Psoas muscle (tissue), 8 donors: ENCODE results near the gene DISP3. TPM values are rescaled to one million over a fixed set of nuclear protein-coding genes. Genes with fewer than 3 reads are reported as not detected.

Experiments used
- ATAC-seq, 4 donors: fragments of 200-7000 bp; cut with Tn5 transposase; one replicate each; pipeline ENCODE4 v1.9.1; 2020; ENCODE audit warnings: moderate library complexity in 3 of 4, mild to moderate bottlenecking in 2 of 4
- DNase-seq, 2 donors: peaks; one replicate each; pipeline ENCODE4 v3.0.0-alpha.2; 2020
- H3K27ac ChIP-seq: fragments of 200-600 bp; one replicate; pipeline ENCODE4 v1.8.0; 2022
- H3K27me3 ChIP-seq, 3 donors: fragments of 200-600 bp in 1 of 3; one replicate each; pipeline versions ENCODE4 v1.6.1 to v1.8.0; 2013 to 2022; ENCODE audit warnings: low read length in 2 of 3, mild to moderate bottlenecking in 2 of 3, moderate library complexity in 1 of 3; ENCODE audit not compliant: insufficient read depth in 3 of 3
- H3K36me3 ChIP-seq, 2 donors: fragments of 200-600 bp in 1 of 2; one replicate each; pipeline versions ENCODE4 v1.6.1 to v1.8.0; 2013 to 2022; ENCODE audit warnings: low read depth in 1 of 2, mild to moderate bottlenecking in 1 of 2, moderate library complexity in 1 of 2; ENCODE audit not compliant: insufficient read depth in 1 of 2
- H3K4me1 ChIP-seq: fragments of 200-600 bp; one replicate; pipeline ENCODE4 v1.8.0; 2022
- H3K4me3 ChIP-seq: fragments of 200-600 bp; one replicate; pipeline ENCODE4 v1.8.0; 2022; ENCODE audit warnings: mild to moderate bottlenecking
- H3K9me3 ChIP-seq: fragments of 200-600 bp; one replicate; pipeline ENCODE4 v1.8.0; 2022
- WGBS, 3 donors: extraction: QIAGEN DNeasy Blood & Tissue Kit; methylation state at CpG; one replicate each; pipeline versions ENCODE4 v1.1.6 to v1.1.7; 2013; 5-methylcytosine and 5-hydroxymethylcytosine counted together
- intact Hi-C, 2 donors: fragments of 100-400 bp; cut with DNase I; formaldehyde crosslinking; loops; one replicate each; pipeline versions ENCODE4 v1.11.0 to v1.14.2; 2022
- polyA plus RNA-seq, 3 donors: library from polyadenylated mRNA; stranded (reverse); fragments of 200-250 nt; gene quantifications; one replicate each; pipeline ENCODE4 v1.2.3, GENCODE V29; 2013
- total RNA-seq, 4 donors: library from RNA; stranded (reverse); fragmentation: NEBNext Ultra II Directional in 2 of 4; extraction: Animal tissue kit (Norgen Biotek cat#: 25700) in 2 of 4; gene quantifications; one replicate each; pipeline versions ENCODE4 v1.2.1 to v1.2.4, GENCODE V29; 2021 to 2023
- TF ChIP-seq, protein P1 (sequence below): fragments of 200-600 bp; IDR thresholded peaks from one replicate; pipeline ENCODE4 v1.8.0; 2022; ENCODE audit warnings: antibody characterized with exemption
- donor health status: healthy with polysubstance abuse.
- donor health status: DM: no; HTN: no; CAD: no; lungs with moderate emphysema.
- donor health status: Bipolar disorder and iron deficiency.
- donor health status: healthy.
- donor health status: DM: yes; HTN: yes; CAD: no.
- donor health status: DM: no; HTN: no; CAD: no.
- donor health status: DM: no; HTN: no; CAD: no.
- donor health status: DM: yes; HTN: yes; CAD: no.

DISP3 gene
- total and polyA plus RNA-seq, 7 donors, result 0.01 to 0.04 (median 0.02) TPM; not detected in 3

- TF ChIP-seq, protein P1, sequence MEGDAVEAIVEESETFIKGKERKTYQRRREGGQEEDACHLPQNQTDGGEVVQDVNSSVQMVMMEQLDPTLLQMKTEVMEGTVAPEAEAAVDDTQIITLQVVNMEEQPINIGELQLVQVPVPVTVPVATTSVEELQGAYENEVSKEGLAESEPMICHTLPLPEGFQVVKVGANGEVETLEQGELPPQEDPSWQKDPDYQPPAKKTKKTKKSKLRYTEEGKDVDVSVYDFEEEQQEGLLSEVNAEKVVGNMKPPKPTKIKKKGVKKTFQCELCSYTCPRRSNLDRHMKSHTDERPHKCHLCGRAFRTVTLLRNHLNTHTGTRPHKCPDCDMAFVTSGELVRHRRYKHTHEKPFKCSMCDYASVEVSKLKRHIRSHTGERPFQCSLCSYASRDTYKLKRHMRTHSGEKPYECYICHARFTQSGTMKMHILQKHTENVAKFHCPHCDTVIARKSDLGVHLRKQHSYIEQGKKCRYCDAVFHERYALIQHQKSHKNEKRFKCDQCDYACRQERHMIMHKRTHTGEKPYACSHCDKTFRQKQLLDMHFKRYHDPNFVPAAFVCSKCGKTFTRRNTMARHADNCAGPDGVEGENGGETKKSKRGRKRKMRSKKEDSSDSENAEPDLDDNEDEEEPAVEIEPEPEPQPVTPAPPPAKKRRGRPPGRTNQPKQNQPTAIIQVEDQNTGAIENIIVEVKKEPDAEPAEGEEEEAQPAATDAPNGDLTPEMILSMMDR, result no peak
- Histone ChIP-seq H3K4me1 (no peaks in the 10 kb centered on the region), H3K4me3 (no peak overlapping the region), H3K27me3 (peaks cover 0 to 51% (median 13%) of the 10 kb centered on the region in 3 donors), H3K9me3 (no peaks in the 10 kb centered on the region), H3K36me3 (no peaks in the 10 kb centered on the region), H3K27ac (no peak overlapping the region)
- WGBS, 3 donors, result 66 to 77% (median 69%) methylated on average over 4 of the region's 4 CpGs
- DNase-seq (no peak), ATAC-seq (no peak)
- intact Hi-C loops, result no loop called here
Measured at GRCh38 chr1:11543392-11543791, 64.4 kb downstream of the DISP3 start.

DNA sequence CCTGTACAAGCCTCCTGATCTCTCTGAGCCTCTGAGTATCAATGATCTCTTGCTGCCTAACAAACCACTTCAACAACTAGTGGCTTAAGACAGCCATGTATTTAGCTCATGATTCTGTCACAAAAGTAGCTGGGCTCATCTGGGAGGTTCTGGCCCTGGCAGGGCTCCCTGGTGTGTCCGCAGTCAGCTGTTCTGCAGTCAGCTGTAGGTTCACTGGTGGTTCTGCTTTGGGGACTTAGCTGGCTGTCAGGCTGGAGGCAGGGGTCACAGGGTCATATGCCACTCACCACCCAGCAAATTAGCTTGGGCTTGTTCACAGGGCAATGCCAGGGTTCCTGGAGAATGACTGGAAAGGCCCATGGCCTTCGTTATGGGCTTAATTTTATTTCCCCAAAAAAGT lies 64.8 kb downstream of the DISP3 start:
- 67 to 80% (median 72%) methylated on average over 2 of the region's 2 CpGs for WGBS, 3 donors
- Histone ChIP-seq H3K9me3 (no peaks in the 10 kb centered on the region), H3K4me1 (no peaks in the 10 kb centered on the region), H3K4me3 (no peak overlapping the region), H3K27me3 (peaks cover 0 to 47% (median 12%) of the 10 kb centered on the region in 3 donors), H3K27ac (no peak overlapping the region), H3K36me3 (no peaks in the 10 kb centered on the region)
- DNase-seq, result no peak
- intact Hi-C loops, result no loop called here
- TF ChIP-seq, protein P1, result no peak
- no peak for ATAC-seq

GRCh38 chr1:11546456-11546855 lies 67.5 kb downstream of the DISP3 start:
- ATAC-seq (no peak), DNase-seq (no peak)
- 58 to 66% (median 66%) methylated on average over 4 of the region's 4 CpGs for WGBS, 3 donors
- TF ChIP-seq, protein P1, result no peak
- Histone ChIP-seq H3K9me3 (no peaks in the 10 kb centered on the region), H3K4me1 (no peaks in the 10 kb centered on the region), H3K36me3 (no peaks in the 10 kb centered on the region), H3K27ac (no peak overlapping the region), H3K27me3 (peaks cover 0 to 28% (median 3%) of the 10 kb centered on the region in 3 donors), H3K4me3 (no peak overlapping the region)
- intact Hi-C loops, result no loop called here

GRCh38 chr1:11550664-11551283 lies 71.8 kb downstream of the DISP3 start:
- ATAC-seq, result no peak
- intact Hi-C loops, result no loop called here
- Histone ChIP-seq H3K27me3 (peaks cover 0 to 22% (median 2%) of the 10 kb centered on the region in 3 donors), H3K4me1 (no peaks in the 10 kb centered on the region), H3K4me3 (no peak overlapping the region), H3K9me3 (no peaks in the 10 kb centered on the region), H3K27ac (no peak overlapping the region), H3K36me3 (no peaks in the 10 kb centered on the region)
- peak in 1 of 2 donors; percentile 35 for DNase-seq
- WGBS, 3 donors, result 6 to 10% (median 10%) methylated on average over 12 of the region's 12 CpGs
- TF ChIP-seq, protein P1, result no peak

DNA sequence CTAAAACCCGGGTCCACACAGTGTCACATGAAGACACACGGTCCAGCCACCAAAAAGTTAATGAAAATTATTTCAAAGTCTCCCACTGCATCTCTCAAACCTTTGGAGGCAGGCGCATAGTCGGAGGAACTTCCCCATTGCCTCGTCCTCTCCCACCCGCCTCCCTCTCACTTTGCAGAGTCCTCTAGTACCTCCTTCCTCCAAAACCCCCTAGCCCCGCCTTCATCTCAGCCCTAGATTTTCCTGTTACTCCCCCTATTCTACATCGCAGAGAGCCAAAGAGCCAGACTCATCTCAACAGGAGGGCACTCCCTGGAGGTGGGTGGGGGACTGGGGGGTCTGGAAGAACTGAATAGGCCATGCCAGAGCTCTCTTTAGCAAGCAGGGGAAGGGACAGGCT lies 79.3 kb downstream of the DISP3 start:
- Histone ChIP-seq H3K36me3 (no peaks in the 10 kb centered on the region), H3K4me1 (no peaks in the 10 kb centered on the region), H3K27me3 (peaks cover 0 to 67% (median 9%) of the 10 kb centered on the region in 3 donors), H3K4me3 (no peak overlapping the region), H3K27ac (no peak overlapping the region), H3K9me3 (no peaks in the 10 kb centered on the region)
- intact Hi-C loops, result no loop called here
- WGBS, 3 donors, result 10 to 18% (median 12%) methylated on average over 8 of the region's 8 CpGs
- TF ChIP-seq, protein P1, result no peak
- DNase-seq (no peak), ATAC-seq (no peak)
